Endodermal cell (in vitro differentiated cells): ENCODE results near the gene WDR89. TPM values are rescaled to one million over a fixed set of nuclear protein-coding genes. Genes with fewer than 3 reads are reported as not detected.

Experiments used
- DNase-seq: peaks from one replicate; pipeline ENCODE4 v3.0.0-alpha.2; 2017
- H3K27ac ChIP-seq: 2 replicates; pipeline ENCODE4 v1.5.1; 2013; ENCODE audit warnings: mild to moderate bottlenecking, low read depth, low read length, moderate library complexity
- H3K27me3 ChIP-seq: 2 replicates; pipeline ENCODE4 v1.6.1; 2013; ENCODE audit warnings: mild to moderate bottlenecking, low read length, moderate library complexity; ENCODE audit not compliant: insufficient read depth, control insufficient read depth, poor library complexity, severe bottlenecking
- H3K36me3 ChIP-seq: 2 replicates; pipeline ENCODE4 v1.7.0; 2013; ENCODE audit warnings: mild to moderate bottlenecking, low read length, moderate library complexity; ENCODE audit not compliant: control insufficient read depth, insufficient read depth
- H3K4me1 ChIP-seq: one replicate; pipeline ENCODE4 v1.7.0; 2013; ENCODE audit warnings: low read length; ENCODE audit not compliant: control insufficient read depth, insufficient read depth
- H3K4me3 ChIP-seq: 2 replicates; pipeline ENCODE4 v1.5.1; 2013; ENCODE audit warnings: mild to moderate bottlenecking, low read length, moderate library complexity
- H3K9ac ChIP-seq: 2 replicates; pipeline ENCODE4 v1.6.1; 2013; ENCODE audit warnings: mild to moderate bottlenecking, low read length, moderate library complexity; ENCODE audit not compliant: poor library complexity, severe bottlenecking; ENCODE audit errors: extremely low read depth
- H3K9me3 ChIP-seq: 2 replicates; pipeline ENCODE4 v1.6.1; 2013; ENCODE audit warnings: mild to moderate bottlenecking, low read length, moderate library complexity; ENCODE audit not compliant: control insufficient read depth
- H3K27ac Mint-ChIP-seq: 2 replicates; pipeline ENCODE4 v1.8.0; 2020; ENCODE audit warnings: mixed read lengths
- H3K27me3 Mint-ChIP-seq: 2 replicates; pipeline ENCODE4 v1.8.0; 2021; ENCODE audit warnings: mild to moderate bottlenecking, mixed read lengths; ENCODE audit not compliant: insufficient read depth
- H3K36me3 Mint-ChIP-seq: 2 replicates; pipeline ENCODE4 v1.8.0; 2020; ENCODE audit warnings: low read depth, mixed read lengths
- H3K4me1 Mint-ChIP-seq: 2 replicates; pipeline ENCODE4 v1.8.0; 2020; ENCODE audit warnings: mixed read lengths
- H3K4me3 Mint-ChIP-seq: 2 replicates; pipeline ENCODE4 v1.8.0; 2020; ENCODE audit warnings: mild to moderate bottlenecking, moderate library complexity, mixed read lengths
- H3K9me3 Mint-ChIP-seq: 2 replicates; pipeline ENCODE4 v1.8.0; 2020; ENCODE audit warnings: mild to moderate bottlenecking, mixed read lengths
- CTCF ChIP-seq: fragments of 200-600 bp; sonication (generic); conservative IDR thresholded peaks from 2 replicates; pipeline ENCODE4 v1.5.0; 2021; ENCODE audit warnings: antibody characterized with exemption, mild to moderate bottlenecking
- WGBS, 2 experiments: methylation state at CpG; one replicate each; pipeline versions ENCODE4 v1.1.5 to v1.1.7; 2013; ENCODE audit warnings: missing lambda C conversion rate in 2 of 2, mixed read lengths in 1 of 2; ENCODE audit not compliant: insufficient coverage in 1 of 2, insufficient read length in 1 of 2; 5-methylcytosine and 5-hydroxymethylcytosine counted together
- total RNA-seq, 2 donors: library from RNA; stranded (reverse); fragmentation: NEBNext Ultra II Directional in 1 of 2; extraction: Animal tissue kit (Norgen Biotek cat#: 25700) in 1 of 2; gene quantifications; 2 replicates in 1 of 2; 3 replicates in 1 of 2; pipeline ENCODE4 v1.2.1, GENCODE V29; 2021

The WDR89 gene
- total RNA-seq, 2 donors from 2014 or later, result 23.4 to 26.7 TPM

DNA sequence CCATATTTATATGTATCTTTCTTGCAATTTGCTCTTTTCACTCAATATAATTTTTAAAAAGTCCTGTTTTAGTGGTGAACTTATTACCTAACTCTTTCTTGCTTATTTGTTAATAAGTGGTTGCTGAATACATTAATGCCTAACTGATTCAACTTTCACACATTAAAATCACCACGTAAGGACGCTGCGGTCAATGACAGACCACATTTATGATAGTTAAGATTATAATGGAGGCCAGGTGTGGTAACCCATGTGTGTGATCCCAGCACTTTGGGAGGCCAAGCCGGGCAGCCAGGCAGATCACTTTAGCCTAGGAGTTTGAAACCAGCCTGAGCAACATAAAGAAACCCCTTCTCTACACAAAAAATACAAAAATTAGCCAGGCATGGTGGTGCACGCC is 37.0 kb downstream of the WDR89 start:
- no peak for DNase-seq
- no peaks in the 10 kb centered on the region for H3K4me1 Mint-ChIP-seq
- Histone ChIP-seq H3K9me3 (no peaks in the 10 kb centered on the region), H3K4me3 (no peak overlapping the region), H3K36me3 (peaks cover 18% of the 10 kb centered on the region), H3K9ac (no peak overlapping the region), H3K27ac (no peak overlapping the region), H3K27me3 (no peaks in the 10 kb centered on the region), H3K4me1 (no peaks in the 10 kb centered on the region)
- peaks cover 38% of the 10 kb centered on the region for H3K36me3 Mint-ChIP-seq
- 95% methylated on average over 5 of the region's 5 CpGs; no CpG with 5 or more reads in 1 of the 2 experiments for WGBS, 2 experiments
- H3K4me3 Mint-ChIP-seq, result no peak overlapping the region
- H3K27me3 Mint-ChIP-seq, result no peaks in the 10 kb centered on the region
- no peak for TF ChIP-seq CTCF
- H3K27ac Mint-ChIP-seq, result no peak overlapping the region
- H3K9me3 Mint-ChIP-seq, result no peaks in the 10 kb centered on the region

DNA sequence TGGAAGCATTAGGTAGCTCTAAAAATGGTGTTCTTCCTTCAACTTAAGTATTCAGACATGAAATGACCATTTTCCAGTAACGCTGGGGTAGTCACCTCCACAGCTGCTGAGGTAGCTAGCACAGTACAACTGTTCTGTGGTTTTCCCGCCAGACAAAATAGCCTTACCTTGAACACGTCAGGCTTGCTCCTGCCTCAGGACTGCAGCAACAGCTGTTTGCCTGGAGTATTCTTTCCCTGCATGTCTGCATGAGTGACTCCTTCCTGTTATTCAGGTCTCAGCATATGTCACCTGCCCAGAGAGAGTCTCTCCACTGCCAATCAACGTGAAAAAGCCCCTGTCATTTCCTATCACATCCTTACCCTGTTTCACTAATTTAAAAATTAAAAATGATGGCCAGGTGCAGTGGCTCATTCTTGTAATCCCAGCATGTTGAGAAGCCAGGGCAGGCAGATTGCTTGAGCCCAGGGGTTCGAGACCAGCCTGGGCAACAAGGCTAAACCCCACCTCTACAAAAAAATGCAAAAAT is 37.9 kb downstream of the WDR89 start:
- H3K36me3 ChIP-seq, result peaks cover 26% of the 10 kb centered on the region
- no peak overlapping the region for H3K27ac ChIP-seq
- Mint-ChIP-seq H3K9me3 (no peaks in the 10 kb centered on the region), H3K36me3 (peaks cover 45% of the 10 kb centered on the region), H3K27me3 (no peaks in the 10 kb centered on the region), H3K4me3 (no peak overlapping the region), H3K4me1 (no peaks in the 10 kb centered on the region), H3K27ac (no peak overlapping the region)
- H3K4me1 ChIP-seq, result no peaks in the 10 kb centered on the region
- no peak overlapping the region for H3K4me3 ChIP-seq
- DNase-seq, result no peak
- H3K27me3 ChIP-seq, result no peaks in the 10 kb centered on the region
- no peak for TF ChIP-seq CTCF
- H3K9ac ChIP-seq, result no peak overlapping the region
- 91 to 100% methylated on average over 3 to 5 of the region's 5 CpGs for WGBS, 2 experiments
- no peaks in the 10 kb centered on the region for H3K9me3 ChIP-seq

DNA sequence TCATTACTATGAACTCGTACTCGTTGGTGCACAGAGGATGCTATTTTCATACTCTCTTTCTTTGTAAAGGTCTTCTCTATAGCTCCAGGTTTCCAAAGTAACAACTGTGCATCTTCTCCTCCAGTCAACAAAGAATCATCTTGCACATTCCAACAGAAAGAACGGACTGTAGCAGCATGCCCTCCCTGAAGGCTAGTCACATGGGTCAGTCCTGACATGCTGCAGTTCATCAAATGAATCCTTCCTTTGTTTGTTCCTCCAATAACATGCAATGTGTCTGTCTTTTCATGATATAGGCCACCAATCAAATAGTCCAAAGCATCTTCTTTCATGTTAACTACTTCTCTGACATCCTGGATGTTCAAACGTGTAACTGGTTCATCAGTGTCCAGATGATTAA is 42.9 kb downstream of the WDR89 start:
- H3K9ac ChIP-seq, result no peak overlapping the region
- H3K36me3 ChIP-seq, result peaks cover 48% of the 10 kb centered on the region
- no peaks in the 10 kb centered on the region for H3K4me1 ChIP-seq
- peaks cover 34% of the 10 kb centered on the region for H3K9me3 Mint-ChIP-seq
- H3K9me3 ChIP-seq, result peaks cover 11% of the 10 kb centered on the region
- H3K4me3 Mint-ChIP-seq, result no peak overlapping the region
- no peak overlapping the region for H3K4me3 ChIP-seq
- 94 to 100% methylated on average over 4 of the region's 4 CpGs for WGBS, 2 experiments
- no peaks in the 10 kb centered on the region for H3K4me1 Mint-ChIP-seq
- H3K27ac Mint-ChIP-seq, result no peak overlapping the region
- no peaks in the 10 kb centered on the region for H3K27me3 ChIP-seq
- H3K36me3 Mint-ChIP-seq, result peaks cover 78% of the 10 kb centered on the region
- no peak for DNase-seq
- no peak for TF ChIP-seq CTCF
- no peak overlapping the region for H3K27ac ChIP-seq
- H3K27me3 Mint-ChIP-seq, result no peaks in the 10 kb centered on the region
